ENCODE measurements around the gene SYT6.

DNA sequence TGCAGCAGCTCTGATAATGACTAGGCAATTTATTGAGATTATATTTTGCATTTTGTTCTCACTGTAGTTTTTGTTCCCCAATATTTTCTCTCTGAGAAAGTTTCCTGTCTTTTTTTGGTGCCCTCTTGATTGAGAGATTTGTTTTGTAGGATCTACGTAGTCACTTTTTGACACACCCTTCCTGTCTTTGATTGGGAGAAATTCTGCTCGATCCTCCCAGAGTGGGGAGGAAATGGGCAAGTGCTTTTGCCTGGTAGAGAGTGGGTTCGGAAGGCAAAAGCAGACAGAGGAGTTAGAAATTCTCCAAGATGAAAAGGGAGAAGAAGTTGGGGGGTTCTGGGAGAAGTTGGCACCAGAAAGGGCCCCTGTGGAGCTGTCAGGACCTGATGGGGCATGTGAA lies 42.1 kb upstream of the SYT6 start:
- no peak for TF ChIP-seq POLR2AphosphoS5 (IDR thresholded peaks at IDR 0.05)
- no peak for TF ChIP-seq POLR2A (IDR thresholded peaks at IDR 0.05)
